CD14-positive monocyte (primary cell): Measurements from ENCODE around the gene CSPG5. TPM values are rescaled to one million over a fixed set of nuclear protein-coding genes. Genes with fewer than 3 reads are reported as not detected.
A peak's percentile ranks its signal among the peaks of the same experiment; 100 is the strongest.

ENCODE experiments used
- DNase-seq, 3 donors: peaks; one replicate each; pipeline ENCODE4 v3.0.0-alpha.2; 2011 to 2022
- H2AFZ ChIP-seq: 2 replicates; pipeline ENCODE4 v1.6.0; 2012; ENCODE audit warnings: mild to moderate bottlenecking, low read depth, low read length, inconsistent platforms; ENCODE audit not compliant: insufficient read depth, poor library complexity, severe bottlenecking
- H3K27ac ChIP-seq, 2 donors: 1 replicate in 1 of 2; 2 replicates in 1 of 2; pipeline ENCODE4 v1.5.1; 2012 to 2013; ENCODE audit warnings: low read length in 2 of 2, control low read depth in 1 of 2, inconsistent platforms in 1 of 2, low read depth in 1 of 2, mild to moderate bottlenecking in 1 of 2
- H3K27me3 ChIP-seq, 2 donors: one replicate each; pipeline versions ENCODE4 v1.6.0 to v1.6.1; 2011 to 2013; ENCODE audit warnings: low read length in 2 of 2; ENCODE audit not compliant: control insufficient read depth in 2 of 2, insufficient read depth in 2 of 2
- H3K36me3 ChIP-seq, 2 donors: replicated peaks in 1 of 2; 1 replicate in 1 of 2; 2 replicates in 1 of 2; pipeline versions ENCODE4 v1.5.1 to v1.6.1; 2012 to 2013; ENCODE audit warnings: low read length in 2 of 2, control low read depth in 1 of 2, inconsistent platforms in 1 of 2, mild to moderate bottlenecking in 1 of 2; ENCODE audit not compliant: insufficient read depth in 2 of 2, control insufficient read depth in 1 of 2
- H3K4me1 ChIP-seq, 2 donors: 1 replicate in 1 of 2; 2 replicates in 1 of 2; pipeline versions ENCODE4 v1.5.1 to v1.6.1; 2012 to 2013; ENCODE audit warnings: low read length in 2 of 2, control low read depth in 1 of 2, inconsistent platforms in 1 of 2, mild to moderate bottlenecking in 1 of 2, moderate library complexity in 1 of 2; ENCODE audit not compliant: insufficient read depth in 2 of 2, control insufficient read depth in 1 of 2
- H3K4me2 ChIP-seq: replicated peaks from 2 replicates; pipeline ENCODE3; 2012; ENCODE audit warnings: low read length, moderate library complexity, mild to moderate bottlenecking; ENCODE audit not compliant: poor library complexity, severe bottlenecking; ENCODE audit errors: extremely low read depth
- H3K4me3 ChIP-seq, 3 experiments: fragments of 200-600 bp in 1 of 3; sonication (generic) in 1 of 3; replicated peaks in 1 of 3; 1 replicate in 2 of 3; 2 replicates in 1 of 3; pipeline ENCODE4 v1.5.1; 2011 to 2013; ENCODE audit warnings: low read length in 3 of 3, mild to moderate bottlenecking in 3 of 3, control low read depth in 2 of 3, low read depth in 2 of 3, inconsistent platforms in 1 of 3, moderate library complexity in 1 of 3
- H3K79me2 ChIP-seq: 2 replicates; pipeline ENCODE4 v1.6.0; 2012; ENCODE audit warnings: mild to moderate bottlenecking, control low read depth, inconsistent platforms, low read length, moderate library complexity; ENCODE audit not compliant: insufficient read depth
- H3K9ac ChIP-seq: 2 replicates; pipeline ENCODE4 v1.6.0; 2017; ENCODE audit warnings: low read length, mild to moderate bottlenecking; ENCODE audit not compliant: insufficient read depth, poor library complexity, severe bottlenecking
- H3K9me3 ChIP-seq, 2 donors: replicated peaks in 1 of 2; 1 replicate in 1 of 2; 2 replicates in 1 of 2; pipeline versions ENCODE4 v1.5.1 to v1.6.1; 2012 to 2013; ENCODE audit warnings: low read length in 2 of 2, control low read depth in 1 of 2; ENCODE audit not compliant: control insufficient read depth in 1 of 2, insufficient read depth in 1 of 2
- H4K20me1 ChIP-seq: 2 replicates; pipeline ENCODE4 v1.6.0; 2012; ENCODE audit warnings: mild to moderate bottlenecking, low read length, control low read depth, moderate library complexity; ENCODE audit not compliant: insufficient read depth
- H3K27ac Mint-ChIP-seq, 7 donors: one replicate each; pipeline ENCODE4 v1.8.0; 2020; ENCODE audit warnings: mild to moderate bottlenecking in 7 of 7, mixed read lengths in 7 of 7, moderate library complexity in 6 of 7, inconsistent platforms in 2 of 7
- H3K27me3 Mint-ChIP-seq, 3 donors: one replicate each; pipeline ENCODE4 v1.8.0; 2021 to 2022; ENCODE audit warnings: low read depth in 3 of 3, mild to moderate bottlenecking in 3 of 3, mixed read lengths in 3 of 3, moderate library complexity in 3 of 3, inconsistent platforms in 1 of 3
- H3K36me3 Mint-ChIP-seq, 2 donors: one replicate each; pipeline ENCODE4 v1.8.0; 2020; ENCODE audit warnings: mixed read lengths in 2 of 2, inconsistent platforms in 1 of 2, mild to moderate bottlenecking in 1 of 2
- H3K4me1 Mint-ChIP-seq: one replicate; pipeline ENCODE4 v1.8.0; 2020; ENCODE audit warnings: mild to moderate bottlenecking, mixed read lengths
- H3K4me3 Mint-ChIP-seq, 2 donors: one replicate each; pipeline ENCODE4 v1.8.0; 2020; ENCODE audit warnings: mild to moderate bottlenecking in 2 of 2, mixed read lengths in 2 of 2, moderate library complexity in 1 of 2
- H3K9me3 Mint-ChIP-seq, 7 donors: one replicate each; pipeline ENCODE4 v1.8.0; 2020 to 2022; ENCODE audit warnings: mixed read lengths in 7 of 7, mild to moderate bottlenecking in 6 of 7, moderate library complexity in 6 of 7, inconsistent platforms in 2 of 7
- WGBS: methylation state at CpG from one replicate; pipeline ENCODE4 v1.1.5; 2013; ENCODE audit warnings: missing lambda C conversion rate; ENCODE audit not compliant: insufficient coverage; 5-methylcytosine and 5-hydroxymethylcytosine counted together
- intact Hi-C, 2 donors: fragments of 100-400 bp; cut with micrococcal nuclease; formaldehyde crosslinking; loops; one replicate each; pipeline versions ENCODE4 v1.15.0 to v1.15.1; 2023
- polyA plus RNA-seq, 3 donors: library from polyadenylated mRNA; depleted of rRNA in 1 of 3; unstranded in 2 of 3; stranded (reverse) in 1 of 3; fragments of 300-500 nt in 2 of 3; fragments of >200 nt in 1 of 3; fragmentation: Illumina TruSeq in 2 of 3; gene quantifications; 1 replicate in 2 of 3; 2 replicates in 1 of 3; pipeline ENCODE4 v1.2.3, GENCODE V29; 2012 to 2021
- TF ChIP-seq, protein P1 (sequence below): fragments of 200-600 bp; IDR thresholded peaks from one replicate; pipeline ENCODE4 v1.8.0; 2022; ENCODE audit warnings: antibody characterized with exemption, mild to moderate bottlenecking

The CSPG5 gene
- polyA plus RNA-seq, 3 donors = not detected

GRCh38 chr3:47579875-47580274 lies 1.2 kb upstream of the CSPG5 start:
- TF ChIP-seq, protein P1, sequence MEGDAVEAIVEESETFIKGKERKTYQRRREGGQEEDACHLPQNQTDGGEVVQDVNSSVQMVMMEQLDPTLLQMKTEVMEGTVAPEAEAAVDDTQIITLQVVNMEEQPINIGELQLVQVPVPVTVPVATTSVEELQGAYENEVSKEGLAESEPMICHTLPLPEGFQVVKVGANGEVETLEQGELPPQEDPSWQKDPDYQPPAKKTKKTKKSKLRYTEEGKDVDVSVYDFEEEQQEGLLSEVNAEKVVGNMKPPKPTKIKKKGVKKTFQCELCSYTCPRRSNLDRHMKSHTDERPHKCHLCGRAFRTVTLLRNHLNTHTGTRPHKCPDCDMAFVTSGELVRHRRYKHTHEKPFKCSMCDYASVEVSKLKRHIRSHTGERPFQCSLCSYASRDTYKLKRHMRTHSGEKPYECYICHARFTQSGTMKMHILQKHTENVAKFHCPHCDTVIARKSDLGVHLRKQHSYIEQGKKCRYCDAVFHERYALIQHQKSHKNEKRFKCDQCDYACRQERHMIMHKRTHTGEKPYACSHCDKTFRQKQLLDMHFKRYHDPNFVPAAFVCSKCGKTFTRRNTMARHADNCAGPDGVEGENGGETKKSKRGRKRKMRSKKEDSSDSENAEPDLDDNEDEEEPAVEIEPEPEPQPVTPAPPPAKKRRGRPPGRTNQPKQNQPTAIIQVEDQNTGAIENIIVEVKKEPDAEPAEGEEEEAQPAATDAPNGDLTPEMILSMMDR = no peak
- Mint-ChIP-seq H3K27ac (no peak overlapping the region), H3K27me3 (peaks cover 45 to 76% (median 59%) of the 10 kb centered on the region in 3 donors), H3K4me1 (peaks cover 2% of the 10 kb centered on the region), H3K9me3 (peaks cover 0 to 7% (median 4%) of the 10 kb centered on the region in 7 donors), H3K36me3 (peaks cover 1 to 3% of the 10 kb centered on the region in 2 donors), H3K4me3 (peak overlapping the region; percentile 27 to 80)
- intact Hi-C loops = no loop called here
- DNase-seq = no peak
- Histone ChIP-seq H3K9me3 (peaks cover 0 to 14% of the 10 kb centered on the region in 2 donors), H3K27me3 (peaks cover 36 to 59% of the 10 kb centered on the region in 2 donors), H3K4me3 (no peak overlapping the region), H3K9ac (no peak overlapping the region), H4K20me1 (no peaks in the 10 kb centered on the region), H3K79me2 (no peaks in the 10 kb centered on the region), H3K36me3 (peaks cover 0 to under 1% of the 10 kb centered on the region in 2 donors), H2AFZ (no peak overlapping the region), H3K4me1 (peaks cover 11 to 16% of the 10 kb centered on the region in 2 donors), H3K27ac (no peak overlapping the region), H3K4me2 (no peak overlapping the region)
- WGBS = 96% methylated on average over 2 of the region's 2 CpGs

GRCh38 chr3:47578119-47578632 lies 489 bp downstream of the CSPG5 start:
- Histone ChIP-seq H3K4me1 (peaks cover 11 to 16% of the 10 kb centered on the region in 2 donors), H3K4me3 (peak overlapping the region; percentile 28 to 71 (median 59)), H3K9ac (no peak overlapping the region), H3K4me2 (peak overlapping the region; percentile 88), H3K79me2 (no peaks in the 10 kb centered on the region), H3K27me3 (peaks cover 36 to 65% of the 10 kb centered on the region in 2 donors), H4K20me1 (no peaks in the 10 kb centered on the region), H3K9me3 (peaks cover 0 to 14% of the 10 kb centered on the region in 2 donors), H2AFZ (peak overlapping the region; percentile 83), H3K36me3 (no peaks in the 10 kb centered on the region), H3K27ac (no peak overlapping the region)
- TF ChIP-seq, protein P1 = no peak
- Mint-ChIP-seq H3K4me3 (peak overlapping the region; percentile 72 to 84), H3K27me3 (peaks cover 51 to 88% (median 71%) of the 10 kb centered on the region in 3 donors), H3K9me3 (peaks cover 0 to 9% (median 4%) of the 10 kb centered on the region in 7 donors), H3K27ac (peak overlapping the region in 1 of 7 donors; percentile 18), H3K4me1 (peaks cover 2% of the 10 kb centered on the region), H3K36me3 (peaks cover 1 to 3% of the 10 kb centered on the region in 2 donors)
- intact Hi-C loops = no loop called here
- no peak for DNase-seq
- WGBS = under 1% methylated on average over 45 of the region's 57 CpGs
